Measurements from ENCODE around the gene C4orf54.

C4orf54 gene

GRCh38 chr4:99651811-99652485 is 5.7 kb downstream of the C4orf54 start:
- FAIRE-seq, result no peak

DNA sequence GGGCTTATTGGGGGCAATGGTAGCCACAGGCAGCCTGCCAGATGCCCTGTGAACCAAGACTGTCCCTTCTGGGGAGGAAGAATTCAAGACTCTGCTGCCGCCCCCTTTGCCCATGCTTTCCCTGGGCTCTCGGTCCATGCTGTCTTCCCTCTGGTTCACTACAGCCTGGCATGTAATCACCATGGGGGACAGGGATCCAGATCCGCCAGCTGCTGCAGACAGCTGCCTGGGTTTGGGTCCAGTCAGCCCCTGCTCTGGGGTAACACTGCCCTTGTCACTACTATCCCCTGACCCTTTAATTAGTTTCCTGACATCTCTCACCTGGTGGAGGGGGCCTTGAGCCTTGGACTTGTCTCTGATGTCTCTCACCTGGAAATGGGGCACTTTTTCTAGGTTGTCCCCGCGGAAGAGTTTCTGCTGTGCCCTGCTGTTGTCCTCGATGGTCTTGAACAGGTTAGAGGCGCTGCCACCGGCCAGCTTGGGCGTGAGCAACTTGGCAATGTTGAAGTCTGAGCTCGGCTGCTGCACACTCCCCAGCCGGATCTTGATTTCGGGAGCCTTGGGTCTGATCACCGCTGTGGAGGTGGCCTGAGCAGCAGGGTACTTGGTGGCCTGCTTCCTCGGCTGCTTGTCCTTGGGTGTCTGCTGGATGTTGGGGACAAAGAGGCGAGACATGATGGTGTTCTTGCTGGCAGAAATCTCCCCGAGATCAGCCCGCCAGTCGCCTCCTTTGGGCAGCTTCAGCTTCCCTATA is 6.4 kb downstream of the C4orf54 start:
- FAIRE-seq, result no peak

DNA sequence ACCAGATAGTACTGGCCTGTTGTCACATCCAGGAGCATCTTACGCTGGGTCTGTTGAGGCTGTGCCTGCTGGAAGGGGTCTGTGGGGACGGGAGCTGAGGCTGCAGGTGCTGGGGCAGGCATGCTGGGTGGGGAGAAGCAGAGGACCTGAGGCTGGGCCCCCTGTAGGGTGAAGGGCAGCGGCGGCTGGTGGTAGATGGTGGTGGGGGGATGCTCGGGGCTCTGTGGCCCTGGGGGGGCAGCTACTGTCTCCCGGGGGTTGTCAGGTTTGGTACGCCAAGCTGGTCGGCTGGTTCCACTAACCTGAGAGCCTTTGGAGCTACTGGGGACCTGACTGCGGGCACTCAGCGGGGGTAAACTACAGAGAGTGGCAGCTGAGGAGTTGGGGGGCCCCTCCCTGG is 7.8 kb downstream of the C4orf54 start:
- no peak for FAIRE-seq

DNA sequence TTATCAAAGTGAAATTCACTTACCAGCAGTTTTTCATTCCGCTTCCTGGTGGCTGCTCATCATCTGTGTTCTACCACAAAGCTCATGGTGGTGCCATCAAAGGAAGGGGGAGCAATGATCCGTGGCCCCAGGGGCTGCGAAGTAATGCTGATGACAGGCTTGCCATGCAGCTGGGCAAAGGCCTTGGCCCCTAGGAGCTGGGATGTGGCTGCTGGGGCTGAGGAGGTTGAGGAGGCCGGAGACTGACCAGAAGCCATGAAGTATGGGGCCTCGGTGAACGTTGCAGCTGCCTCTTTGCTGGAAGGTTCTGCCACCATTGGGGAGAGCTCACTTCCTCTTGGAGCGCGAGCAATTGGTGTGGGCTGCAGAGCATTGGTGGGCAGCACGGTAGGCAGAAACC is 8.4 kb downstream of the C4orf54 start:
- no peak for FAIRE-seq

- FAIRE-seq, result no peak
These were observed 9.3 kb downstream of the C4orf54 start for GRCh38 chr4:99648321-99648720.

- FAIRE-seq, result no peak
These were observed 10.6 kb downstream of the C4orf54 start for GRCh38 chr4:99647071-99647470.

DNA sequence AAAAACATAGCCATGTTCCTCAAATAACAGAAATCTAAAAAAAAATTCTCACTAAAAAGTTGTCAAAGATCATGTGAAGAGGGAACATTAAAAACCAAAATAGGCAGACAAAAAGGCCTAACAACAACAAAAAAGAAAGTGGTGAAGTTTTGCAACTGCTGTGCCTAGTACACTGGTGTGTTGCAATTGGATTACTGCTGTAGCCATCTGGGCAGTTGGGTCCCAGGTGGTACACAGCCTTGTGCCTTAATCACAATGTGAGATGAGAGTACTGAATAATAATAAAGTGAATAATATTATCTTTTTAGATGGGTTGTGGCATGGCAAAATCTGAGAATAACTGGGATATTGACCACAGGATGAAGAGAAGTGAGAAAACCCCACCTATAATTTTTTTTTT is 12.0 kb downstream of the C4orf54 start:
- no peak for FAIRE-seq

- no peak for FAIRE-seq
These were observed 12.6 kb downstream of the C4orf54 start for GRCh38 chr4:99645036-99645435.

DNA sequence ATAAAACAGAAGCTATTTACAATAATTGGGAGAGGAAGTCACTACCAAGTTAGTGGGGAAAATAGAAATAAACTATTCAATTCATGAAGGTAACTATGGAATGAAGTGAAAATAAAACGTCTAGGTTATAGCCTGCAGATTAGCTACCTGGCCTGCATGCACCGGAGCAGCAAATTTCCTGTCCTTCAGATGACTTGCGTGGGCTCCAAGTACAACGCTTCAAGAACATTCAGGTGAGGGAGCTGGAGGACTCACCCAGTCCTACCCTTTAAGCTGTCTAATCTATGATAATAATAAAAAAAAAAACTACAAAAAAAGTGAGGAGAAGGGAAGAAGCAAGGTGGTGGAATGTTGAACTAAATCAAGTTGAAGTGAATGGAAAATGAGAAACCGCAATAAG is 13.2 kb downstream of the C4orf54 start:
- no peak for FAIRE-seq

GRCh38 chr4:99642725-99643489 is 14.7 kb downstream of the C4orf54 start:
- FAIRE-seq, result no peak

DNA sequence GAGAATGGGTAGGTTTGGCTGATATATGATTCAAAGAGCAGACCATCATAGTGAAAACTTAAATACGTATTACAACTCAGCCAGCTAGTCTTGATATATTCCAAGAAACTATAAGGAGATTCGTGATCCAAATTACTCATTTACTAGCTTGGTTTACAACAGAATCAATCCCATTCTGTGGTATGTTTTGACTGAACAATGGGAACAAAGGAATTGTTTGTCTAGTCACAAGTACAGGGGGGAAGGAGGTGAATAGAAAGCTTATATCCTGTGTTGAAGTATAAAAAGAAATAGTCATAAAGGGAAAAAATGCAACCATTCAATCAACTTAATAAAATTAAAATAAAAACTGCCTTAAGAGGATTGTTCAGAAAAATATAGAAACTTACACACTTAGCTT is 17.0 kb downstream of the C4orf54 start:
- FAIRE-seq, result no peak

DNA sequence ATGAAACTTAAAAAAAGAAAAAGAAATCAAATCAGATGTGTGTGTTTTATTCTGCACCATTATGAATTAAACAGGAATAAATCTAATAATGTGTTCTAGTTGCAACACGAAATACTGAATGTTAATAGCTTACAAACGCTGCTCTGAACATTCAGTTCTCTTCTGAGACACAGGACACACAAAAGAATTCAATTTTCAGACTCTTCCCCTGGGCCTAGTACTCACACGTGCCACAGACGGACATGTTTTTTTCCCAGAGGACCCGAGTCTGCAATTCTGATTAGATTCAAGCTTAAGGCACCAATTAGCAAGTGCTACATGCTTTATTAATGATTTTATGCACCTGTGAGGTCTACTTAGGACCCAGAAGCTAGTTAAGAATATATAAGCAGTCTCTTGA is 20.5 kb downstream of the C4orf54 start:
- FAIRE-seq, result no peak

GRCh38 chr4:99636422-99636821 is 21.2 kb downstream of the C4orf54 start:
- no peak for FAIRE-seq

DNA sequence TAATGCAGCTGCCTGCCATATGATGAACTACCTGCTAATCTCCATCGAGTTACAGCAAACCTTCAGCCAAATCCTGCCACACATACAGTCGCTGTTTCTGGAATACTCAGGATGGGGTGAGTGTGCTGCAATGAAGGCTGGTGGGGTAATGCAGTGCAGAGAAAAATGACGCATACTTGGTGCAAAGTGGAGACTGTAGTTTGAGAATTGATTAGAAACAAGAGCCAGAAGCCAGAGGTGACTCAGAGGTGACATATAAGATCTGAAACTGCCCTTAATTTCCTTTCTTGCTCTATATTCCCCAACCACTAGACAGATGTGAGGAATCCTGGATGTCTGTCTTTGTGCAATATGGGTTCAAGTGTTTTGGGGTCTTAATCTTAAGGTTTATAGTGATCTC is 22.0 kb downstream of the C4orf54 start:
- no peak for FAIRE-seq

GRCh38 chr4:99634742-99635360 is 22.8 kb downstream of the C4orf54 start:
- FAIRE-seq, result no peak

- FAIRE-seq, result no peak
These were observed 23.9 kb downstream of the C4orf54 start for GRCh38 chr4:99633772-99634171.

DNA sequence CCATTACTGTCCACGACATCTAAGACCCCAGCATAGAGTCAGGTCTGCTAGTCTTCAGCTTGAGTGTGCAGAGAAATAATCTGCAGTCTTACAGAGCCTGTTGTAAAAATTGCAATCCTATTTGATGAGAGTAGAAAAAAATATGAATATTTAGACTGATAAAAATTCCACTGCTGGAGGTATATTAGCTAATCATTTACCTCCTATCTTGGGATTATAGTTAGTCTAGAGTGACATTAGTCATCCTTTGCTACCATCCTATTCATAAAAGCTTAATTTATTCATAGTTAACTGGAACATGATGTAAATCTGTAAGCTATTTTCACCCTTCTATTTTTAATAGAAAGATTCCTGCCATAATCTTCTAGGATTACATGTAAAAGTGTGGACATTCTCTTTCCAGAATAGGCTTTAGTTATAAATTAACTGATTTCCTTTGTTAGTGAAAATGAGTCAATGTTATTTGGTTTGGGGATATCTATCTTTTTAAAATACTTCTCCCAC is 26.7 kb downstream of the C4orf54 start:
- FAIRE-seq, result no peak

DNA sequence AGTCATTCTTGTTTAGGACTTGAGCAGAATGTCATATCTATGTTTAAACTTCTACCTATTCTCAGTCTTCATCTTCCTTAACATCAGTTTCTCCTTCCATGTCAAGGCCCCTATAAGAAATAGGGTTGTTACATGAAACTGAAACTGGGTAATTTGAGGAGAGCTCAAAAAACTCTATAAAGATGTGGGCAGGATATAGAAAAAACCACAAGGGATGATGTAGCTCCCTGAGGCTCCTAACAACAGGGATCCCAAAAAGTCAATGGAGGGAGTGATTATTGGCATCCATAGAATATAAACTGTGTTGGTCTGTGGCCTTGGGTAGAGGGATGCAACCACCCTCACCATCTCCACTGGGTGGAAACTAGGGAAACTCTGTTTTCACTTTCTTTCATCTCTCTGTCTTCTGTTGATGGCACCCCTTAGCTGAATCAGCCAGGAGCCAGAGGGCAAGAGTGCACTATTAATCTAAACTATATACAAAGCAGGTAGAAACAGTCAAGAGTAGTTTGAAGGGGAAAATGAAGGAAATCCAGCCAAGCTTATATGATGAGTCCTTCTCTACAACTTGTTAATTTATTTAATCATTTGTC is 27.6 kb downstream of the C4orf54 start:
- FAIRE-seq, result no peak

DNA sequence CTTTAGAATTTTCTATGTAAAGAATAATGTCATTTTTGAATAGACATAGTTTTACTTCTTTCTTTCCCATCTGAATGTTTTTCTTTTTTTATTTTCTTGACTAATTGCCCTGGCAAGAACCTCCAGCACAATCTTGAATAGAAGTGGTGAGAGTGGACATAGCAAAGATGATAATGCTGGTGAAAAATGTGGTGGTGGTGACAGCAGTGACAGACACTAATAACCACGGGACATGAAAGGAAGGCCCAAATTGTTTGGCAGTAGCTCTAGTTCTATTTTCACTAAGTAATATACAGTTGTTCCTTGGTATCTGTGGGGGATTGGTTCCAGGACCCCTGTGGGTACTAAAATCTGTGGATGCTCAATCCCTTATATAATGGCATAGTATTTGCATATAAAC is 29.6 kb downstream of the C4orf54 start:
- no peak for FAIRE-seq

GRCh38 chr4:99625369-99625768 is 32.3 kb downstream of the C4orf54 start:
- no peak for FAIRE-seq

DNA sequence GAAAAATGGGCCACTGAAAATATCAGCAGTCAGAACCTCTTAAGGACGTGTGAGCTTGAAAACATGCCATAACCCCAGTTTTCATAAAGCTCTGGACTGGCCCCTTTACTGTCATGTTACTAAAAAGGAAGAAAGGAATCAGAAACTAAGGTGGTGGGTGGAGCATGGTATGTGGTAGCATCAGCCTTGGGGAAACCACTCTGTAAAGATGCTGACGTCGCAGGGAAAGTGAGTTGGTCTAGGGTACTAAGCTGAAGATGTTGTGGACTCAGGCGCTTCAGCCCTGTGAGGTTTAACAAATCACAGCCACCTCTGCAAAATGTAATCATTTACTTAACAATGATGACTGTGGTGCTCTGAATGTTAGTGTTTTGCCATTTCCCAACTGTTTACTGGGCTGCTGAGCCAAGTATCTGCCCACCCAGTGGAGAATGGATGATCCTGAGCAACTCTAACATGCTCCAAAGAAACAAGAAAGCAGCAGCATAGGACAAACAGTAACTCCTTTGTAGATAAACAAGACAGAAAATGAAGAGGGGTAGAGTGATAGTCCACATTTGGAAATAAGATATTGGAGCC is 33.4 kb downstream of the C4orf54 start:
- no peak for FAIRE-seq

DNA sequence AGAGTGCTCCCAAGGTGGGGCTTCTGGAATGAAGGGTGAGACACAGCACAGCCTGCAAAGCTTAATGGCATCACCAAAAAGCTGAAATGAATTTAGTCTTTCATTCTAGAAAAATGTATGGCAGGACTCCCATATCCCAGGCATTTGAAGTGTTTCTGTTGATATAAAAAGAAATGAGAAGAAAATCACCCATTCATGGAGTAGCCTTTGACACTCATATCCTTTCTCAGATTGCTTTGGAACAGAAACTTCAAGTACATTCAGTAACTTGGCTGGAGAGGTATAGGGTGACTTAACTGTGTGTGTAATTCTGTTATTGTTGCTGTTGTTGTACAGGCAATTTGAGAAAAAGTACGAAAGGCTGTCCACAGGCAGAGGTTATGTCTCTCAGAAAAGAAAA is 35.3 kb downstream of the C4orf54 start:
- no peak for FAIRE-seq

GRCh38 chr4:99617374-99617773 is 40.3 kb downstream of the C4orf54 start:
- FAIRE-seq, result no peak
